ENCODE data around the gene THSD4.
A peak's percentile ranks its signal among the peaks of the same experiment; 100 is the strongest.

The THSD4 gene

GRCh38 chr15:71501344-71502076 is 386.2 kb downstream of the THSD4 start:
- no peak for DNase-seq (ENCODE audit: low read depth)

GRCh38 chr15:71502077-71502432 is 386.8 kb downstream of the THSD4 start:
- DNase-seq (ENCODE audit: low read depth), result no peak

DNA sequence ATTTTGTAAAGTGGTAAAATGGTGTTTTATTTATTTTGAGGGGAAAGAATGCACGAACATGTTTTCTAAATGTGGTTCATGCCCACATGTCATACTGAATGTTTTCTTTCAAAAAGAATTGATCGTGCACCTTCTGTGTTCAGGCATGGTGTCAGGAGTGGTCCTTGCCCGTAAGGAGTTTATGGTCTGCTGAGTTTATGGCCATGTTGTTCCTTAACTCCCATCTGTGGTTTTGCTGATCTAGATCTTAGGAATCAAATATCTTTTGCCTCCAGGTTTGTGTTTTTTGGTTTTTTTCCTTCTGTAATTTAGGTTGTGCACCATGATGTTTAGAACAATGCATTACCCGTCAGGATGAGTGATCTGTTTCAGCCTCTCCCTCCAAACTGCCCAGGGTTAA is 390.7 kb downstream of the THSD4 start:
- DNase-seq (ENCODE audit: low read depth), result no peak

- no peak for DNase-seq (ENCODE audit: low read depth)
Measured at GRCh38 chr15:71506946-71507345, 391.7 kb downstream of the THSD4 start.

DNA sequence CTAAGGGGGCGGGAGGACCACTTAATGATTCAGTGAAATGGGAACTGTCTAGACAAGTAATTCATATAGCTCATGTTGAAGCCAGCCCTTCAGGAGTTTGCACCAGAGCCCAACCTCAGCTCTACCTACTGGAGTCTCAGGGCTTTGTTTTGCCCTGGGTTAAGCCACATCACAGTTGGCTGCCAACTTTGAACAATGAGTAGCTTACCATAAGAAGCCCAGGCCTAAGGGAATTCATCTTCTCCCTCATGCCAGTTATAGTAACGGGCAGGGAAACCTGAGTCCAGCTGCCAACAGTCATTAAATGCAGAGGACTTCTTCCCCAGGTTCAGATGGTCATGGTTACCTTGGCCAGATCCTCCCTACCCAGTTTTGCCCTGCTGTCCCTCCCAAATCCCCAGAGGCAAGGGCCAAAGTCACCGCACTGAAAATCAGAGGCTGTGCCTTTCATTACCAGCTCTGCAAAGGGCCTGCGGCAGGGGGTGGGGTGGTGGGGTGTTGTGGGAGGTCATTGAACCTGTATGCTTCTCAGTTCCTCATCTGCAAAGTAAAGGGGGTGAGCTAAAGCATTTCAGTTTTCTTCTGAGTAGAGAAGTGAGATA is 392.9 kb downstream of the THSD4 start:
- no peak for DNase-seq (ENCODE audit: low read depth)

DNA sequence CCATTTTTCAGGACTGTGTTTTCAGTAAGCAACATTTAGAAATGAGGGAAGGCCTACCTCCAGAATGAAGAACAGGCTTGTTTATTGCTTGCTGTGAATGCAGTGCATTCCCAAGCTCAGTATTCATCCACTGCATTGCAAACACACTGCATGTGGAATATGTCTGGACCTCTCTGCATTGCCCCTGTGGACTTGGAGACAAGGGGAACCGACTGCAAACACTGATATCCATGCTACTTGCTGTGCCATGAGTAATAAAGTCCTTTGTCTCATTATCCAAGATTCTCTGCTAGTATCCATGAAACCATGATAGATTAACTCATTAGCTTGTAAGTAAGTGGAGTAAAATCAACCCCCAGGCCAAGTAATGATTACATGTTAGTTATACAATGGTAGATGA is 393.9 kb downstream of the THSD4 start:
- DNase-seq (ENCODE audit: low read depth), result no peak

- no peak for DNase-seq (ENCODE audit: low read depth)
Measured at GRCh38 chr15:71510763-71511162, 395.5 kb downstream of the THSD4 start.

- DNase-seq (ENCODE audit: low read depth), result no peak
Measured at GRCh38 chr15:71511796-71512681, 396.8 kb downstream of the THSD4 start.

DNA sequence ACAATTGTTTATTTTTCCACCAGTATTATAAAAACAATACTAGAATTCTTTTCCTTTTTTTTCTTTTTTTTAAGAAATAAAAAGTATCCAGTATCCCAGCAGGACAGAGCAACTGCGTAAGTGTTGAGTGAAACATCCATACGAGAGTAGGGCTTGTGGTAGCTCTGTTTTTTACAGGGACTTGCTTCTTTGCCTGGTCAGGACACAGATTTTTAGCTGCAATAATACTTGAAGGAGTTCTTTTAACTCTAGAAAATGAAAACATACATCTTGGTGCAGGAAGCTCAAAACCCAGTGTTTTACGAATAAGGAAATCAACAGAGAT is 397.4 kb downstream of the THSD4 start:
- no peak for DNase-seq (ENCODE audit: low read depth)

- no peak for DNase-seq (ENCODE audit: low read depth)
Measured at GRCh38 chr15:71515375-71516186, 400.3 kb downstream of the THSD4 start.

DNA sequence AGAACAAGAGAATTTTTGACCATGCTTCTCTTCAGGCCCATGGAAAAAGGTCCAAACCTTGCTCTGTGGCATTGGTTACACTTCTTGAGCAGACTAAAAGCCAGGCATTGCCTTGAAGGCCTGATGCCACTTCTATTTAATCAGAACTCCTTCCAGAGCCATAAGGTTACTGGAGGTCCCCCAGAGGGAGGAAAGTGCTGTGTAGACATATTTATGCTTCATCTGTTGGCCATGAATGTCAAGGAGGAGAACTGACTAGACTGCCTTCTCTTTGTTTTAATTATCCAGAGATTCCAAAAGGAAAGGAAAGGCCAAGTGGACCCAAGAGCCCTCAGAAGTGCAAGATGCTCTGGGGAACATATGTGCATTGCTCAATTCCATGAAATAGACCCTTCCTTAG is 402.5 kb downstream of the THSD4 start:
- DNase-seq (ENCODE audit: low read depth), result no peak

DNA sequence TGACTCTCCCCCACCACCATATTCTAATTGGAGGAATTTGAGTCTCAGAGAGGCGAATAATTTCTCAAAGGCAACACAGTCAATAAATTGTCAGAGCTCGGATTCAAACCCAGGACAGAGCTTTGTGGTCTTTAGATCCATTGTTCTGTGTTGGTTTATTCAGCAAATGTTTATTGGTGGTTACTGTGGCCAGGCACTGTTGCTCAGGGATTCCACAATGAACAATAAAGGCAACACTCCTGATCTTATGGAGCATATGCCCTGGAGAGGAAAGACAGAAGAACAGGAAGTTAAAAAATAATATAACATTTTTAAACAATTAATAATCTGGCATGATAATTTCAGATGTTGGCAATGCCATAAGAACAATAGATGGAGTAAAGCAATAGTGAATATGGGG is 403.4 kb downstream of the THSD4 start:
- no peak for DNase-seq (ENCODE audit: low read depth)

DNA sequence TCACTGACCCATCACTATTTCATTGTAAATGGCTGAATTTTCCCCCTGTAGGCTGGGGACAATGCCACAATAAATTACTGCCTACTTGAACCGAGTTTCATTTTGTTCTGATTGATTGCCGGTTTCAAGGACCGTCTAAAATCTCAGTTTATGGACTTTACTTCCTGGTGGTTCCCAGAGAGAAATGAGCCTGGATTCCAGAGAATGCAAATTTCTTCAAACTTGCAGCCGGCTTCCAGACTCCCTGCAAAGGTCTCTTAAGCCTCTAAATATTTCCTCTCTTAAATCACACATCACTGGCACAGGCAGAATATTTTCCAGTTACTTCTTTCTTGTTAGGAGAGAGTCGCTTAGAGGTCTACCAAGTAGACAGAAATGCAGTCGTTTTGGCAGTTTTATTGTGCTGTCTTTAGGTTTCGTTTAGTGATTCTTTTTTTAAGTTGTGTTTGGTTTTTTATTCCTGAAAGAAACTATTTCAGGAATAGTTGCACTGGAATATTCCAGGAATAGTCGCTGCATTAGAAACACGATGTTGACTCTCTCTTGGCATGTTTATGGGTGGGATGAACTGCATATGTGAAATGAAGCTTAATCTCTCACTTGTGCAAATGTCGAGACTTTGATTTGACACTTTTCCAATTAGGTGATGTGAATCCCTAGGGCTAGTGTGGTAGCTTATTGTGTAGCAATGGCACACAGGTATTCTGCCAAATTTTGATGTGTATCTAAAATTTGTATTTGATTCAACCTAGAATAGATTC is 411.0 kb downstream of the THSD4 start:
- DNase-seq (ENCODE audit: low read depth), result no peak

DNA sequence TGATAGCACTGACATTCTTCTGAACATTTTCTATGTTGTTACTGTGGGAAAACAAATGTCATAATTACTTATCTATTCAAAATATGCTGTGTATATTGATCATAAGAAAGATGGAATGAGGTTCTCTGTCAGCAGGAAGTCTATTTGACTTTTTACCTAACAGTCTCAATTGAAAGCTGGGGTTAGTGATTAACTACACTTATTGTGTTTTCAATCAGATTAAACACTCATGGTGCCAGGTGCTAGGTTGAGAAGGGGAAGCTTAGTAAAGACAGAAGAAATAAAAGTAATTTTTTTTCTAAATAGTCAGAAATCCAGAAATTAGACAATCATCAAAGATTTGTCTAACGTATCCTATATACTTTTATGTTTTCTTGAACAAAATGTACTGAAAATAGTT is 414.1 kb downstream of the THSD4 start:
- DNase-seq (ENCODE audit: low read depth), result no peak

DNA sequence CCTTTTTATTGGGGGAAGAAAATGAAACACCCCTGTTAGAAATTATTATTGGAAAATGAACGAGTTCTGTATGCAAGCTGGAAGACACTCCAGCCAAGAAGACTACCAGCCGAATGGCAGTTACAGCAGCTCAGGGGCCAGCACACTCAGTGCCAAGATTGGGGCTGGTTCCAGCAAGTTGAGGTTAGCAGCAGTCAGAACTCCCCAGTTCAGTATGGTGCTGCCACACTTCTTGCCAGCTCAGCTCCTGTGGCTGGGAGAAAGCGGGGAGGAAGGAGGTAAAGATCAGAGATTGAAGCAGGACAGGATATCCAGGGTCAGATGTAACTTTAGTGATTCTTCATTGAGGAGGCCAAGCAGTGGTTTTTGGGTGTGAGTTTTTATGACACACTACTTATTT is 414.8 kb downstream of the THSD4 start:
- no peak for DNase-seq (ENCODE audit: low read depth)

DNA sequence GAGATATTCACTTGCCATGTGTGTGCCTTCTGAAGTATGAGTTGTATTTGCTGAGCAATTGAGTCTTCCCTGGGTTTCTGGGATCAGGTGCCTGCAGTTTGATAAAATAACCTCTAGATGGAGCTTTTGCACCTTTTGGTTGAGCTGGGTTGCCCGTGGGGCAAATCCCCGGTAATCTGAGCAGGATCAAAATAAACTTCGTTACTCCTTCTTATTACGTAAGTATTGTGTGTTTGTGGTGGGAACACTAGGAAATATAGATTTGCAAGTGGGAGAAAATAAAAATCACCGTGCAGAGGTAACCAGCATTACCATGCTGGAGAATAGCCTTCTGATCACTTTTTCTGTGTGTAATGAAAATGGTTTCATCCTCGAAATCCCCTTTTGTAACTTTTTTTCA is 417.7 kb downstream of the THSD4 start:
- DNase-seq (ENCODE audit: low read depth), result peak; percentile 9

DNA sequence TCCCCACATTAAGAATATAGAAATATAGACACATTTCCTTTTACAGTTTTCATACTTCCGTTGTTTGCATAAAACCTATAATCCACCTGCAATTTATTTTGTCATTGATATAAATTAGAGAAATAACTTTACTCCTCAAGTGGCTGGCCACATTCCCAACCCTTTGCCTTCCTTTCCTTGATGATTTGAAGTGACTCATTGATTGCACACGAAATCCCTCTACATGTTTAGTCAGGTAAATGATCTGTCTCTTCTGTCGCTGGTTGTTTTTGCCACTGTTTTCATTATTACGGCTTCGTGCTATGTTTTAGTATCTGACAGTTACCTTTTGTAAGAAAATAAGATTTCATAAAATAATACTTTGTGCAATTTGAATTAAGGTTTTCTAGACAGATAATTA is 422.9 kb downstream of the THSD4 start:
- no peak for DNase-seq (ENCODE audit: low read depth)

GRCh38 chr15:71541746-71542145 is 426.5 kb downstream of the THSD4 start:
- DNase-seq (ENCODE audit: low read depth), result no peak

- no peak for DNase-seq (ENCODE audit: low read depth)
Measured at GRCh38 chr15:71542836-71543235, 427.6 kb downstream of the THSD4 start.

DNA sequence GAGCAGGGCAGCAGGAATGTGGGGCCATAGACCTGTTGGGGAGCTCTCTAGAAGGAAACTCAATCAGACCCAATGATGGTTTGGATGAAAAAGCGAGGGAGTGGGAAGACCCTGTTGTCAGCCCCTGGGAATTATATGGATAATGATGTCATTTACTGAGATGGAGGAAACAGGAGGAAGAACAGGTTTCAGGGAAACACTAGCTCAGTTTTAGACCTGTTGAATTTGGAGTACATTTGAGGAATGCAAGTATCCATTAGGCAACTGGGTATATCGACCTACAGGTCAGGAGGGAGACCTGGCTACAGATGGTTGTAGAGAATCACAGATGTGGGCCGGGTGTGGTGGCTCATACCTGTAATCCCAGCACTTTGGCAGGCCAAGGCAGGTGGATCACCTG is 428.1 kb downstream of the THSD4 start:
- no peak for DNase-seq (ENCODE audit: low read depth)

DNA sequence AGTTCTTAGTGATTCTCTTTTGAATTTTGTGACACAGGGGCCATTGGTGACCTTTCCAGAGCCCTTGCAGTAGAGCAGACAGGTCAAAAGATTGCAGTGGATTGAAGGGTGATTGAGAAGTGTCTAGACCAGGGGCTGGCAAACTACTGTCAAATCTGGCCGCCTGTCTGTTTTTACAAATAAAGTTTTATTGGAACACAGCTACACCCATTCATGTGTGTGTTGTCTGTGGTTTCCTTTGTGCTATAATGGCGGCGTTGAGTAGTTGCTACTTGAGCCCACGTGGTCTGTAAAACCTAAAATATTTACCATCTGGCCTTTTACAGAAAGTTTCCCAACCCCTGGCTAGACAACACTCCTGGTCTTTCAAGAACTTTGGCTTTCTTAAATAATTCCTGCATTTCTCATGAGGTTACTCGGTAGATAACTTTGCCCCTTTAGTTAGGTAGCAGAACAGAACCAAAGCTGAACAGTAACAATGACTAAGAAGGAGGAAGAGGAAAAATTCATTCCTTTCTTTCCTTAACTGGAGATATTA is 430.0 kb downstream of the THSD4 start:
- DNase-seq (ENCODE audit: low read depth), result no peak

Measured in HS-5 (cell line).